Activated T-cell treated with anti-CD3 and anti-CD28 coated beads, Interleukin-2, amount 50 U/mL, for 4 hours (primary cell): Measurements from ENCODE around the gene GAPVD1. TPM values are rescaled to one million over a fixed set of nuclear protein-coding genes. Genes with fewer than 3 reads are reported as not detected.
A peak's percentile ranks its signal among the peaks of the same experiment; 100 is the strongest.

Experiments used
- ATAC-seq, 2 donors: fragments of 200-7000 bp; cut with Tn5 transposase; one replicate each; pipeline ENCODE4 v1.10.0; 2021
- DNase-seq: peaks from one replicate; pipeline ENCODE4 v3.0.0-alpha.2; 2020
- H3K27me3 Mint-ChIP-seq: one replicate; pipeline ENCODE4 v1.8.0; 2021; ENCODE audit warnings: low read depth, mixed read lengths
- H3K36me3 Mint-ChIP-seq: one replicate; pipeline ENCODE4 v1.8.0; 2022; ENCODE audit warnings: mixed read lengths; ENCODE audit not compliant: insufficient read depth
- H3K4me1 Mint-ChIP-seq: one replicate; pipeline ENCODE4 v1.8.0; 2021; ENCODE audit warnings: low read depth, mixed read lengths
- H3K4me3 Mint-ChIP-seq: one replicate; pipeline ENCODE4 v1.8.0; 2021; ENCODE audit warnings: mild to moderate bottlenecking, moderate library complexity, mixed read lengths
- H3K9me3 Mint-ChIP-seq: one replicate; pipeline ENCODE4 v1.8.0; 2021; ENCODE audit warnings: mixed read lengths
- total RNA-seq, 3 donors: library from RNA; stranded (reverse); gene quantifications; one replicate each; pipeline ENCODE4 v1.2.1, GENCODE V29; 2021

Gene GAPVD1
- total RNA-seq, 3 donors from 2014 or later, result 42.0 to 45.4 (median 45.1) TPM

- peaks cover 49% of the 10 kb centered on the region for H3K36me3 Mint-ChIP-seq
- no peak overlapping the region for H3K4me3 Mint-ChIP-seq
- ATAC-seq, result no peak
- H3K9me3 Mint-ChIP-seq, result no peaks in the 10 kb centered on the region
- DNase-seq, result no peak
- H3K4me1 Mint-ChIP-seq, result no peaks in the 10 kb centered on the region
- H3K27me3 Mint-ChIP-seq, result no peaks in the 10 kb centered on the region
These were observed 94.0 kb downstream of the GAPVD1 start for GRCh38 chr9:125355601-125356000.

GRCh38 chr9:125356032-125356431 is 94.4 kb downstream of the GAPVD1 start:
- no peaks in the 10 kb centered on the region for H3K27me3 Mint-ChIP-seq
- DNase-seq, result no peak
- peaks cover 46% of the 10 kb centered on the region for H3K36me3 Mint-ChIP-seq
- no peaks in the 10 kb centered on the region for H3K4me1 Mint-ChIP-seq
- no peaks in the 10 kb centered on the region for H3K9me3 Mint-ChIP-seq
- ATAC-seq, result no peak
- no peak overlapping the region for H3K4me3 Mint-ChIP-seq

- peaks cover 33% of the 10 kb centered on the region for H3K36me3 Mint-ChIP-seq
- no peak overlapping the region for H3K4me3 Mint-ChIP-seq
These were observed 97.4 kb downstream of the GAPVD1 start for GRCh38 chr9:125359011-125359410.

GRCh38 chr9:125360601-125361000 is 99.0 kb downstream of the GAPVD1 start:
- Mint-ChIP-seq H3K9me3 (no peaks in the 10 kb centered on the region), H3K27me3 (no peaks in the 10 kb centered on the region), H3K36me3 (peaks cover 37% of the 10 kb centered on the region), H3K4me3 (no peak overlapping the region), H3K4me1 (peaks cover 4% of the 10 kb centered on the region)
- ATAC-seq (no peak), DNase-seq (no peak)

More at GRCh38 chr9:125359011-125359410, 97.4 kb downstream of the GAPVD1 start:
- DNase-seq (no peak), ATAC-seq (no peak)
- H3K27me3 Mint-ChIP-seq, result no peaks in the 10 kb centered on the region
- peaks cover 4% of the 10 kb centered on the region for H3K4me1 Mint-ChIP-seq
- no peaks in the 10 kb centered on the region for H3K9me3 Mint-ChIP-seq

- no peak for DNase-seq
- Mint-ChIP-seq H3K4me3 (no peak overlapping the region), H3K9me3 (no peaks in the 10 kb centered on the region), H3K27me3 (no peaks in the 10 kb centered on the region), H3K36me3 (peaks cover 36% of the 10 kb centered on the region), H3K4me1 (peaks cover 4% of the 10 kb centered on the region)
- ATAC-seq, result no peak
These were observed 100.4 kb downstream of the GAPVD1 start for GRCh38 chr9:125361837-125362531.

- H3K4me3 Mint-ChIP-seq, result no peak overlapping the region
- H3K4me1 Mint-ChIP-seq, result peaks cover under 1% of the 10 kb centered on the region
- peaks cover 18% of the 10 kb centered on the region for H3K36me3 Mint-ChIP-seq
- no peaks in the 10 kb centered on the region for H3K27me3 Mint-ChIP-seq
- DNase-seq, result no peak
- H3K9me3 Mint-ChIP-seq, result no peaks in the 10 kb centered on the region
- ATAC-seq, result no peak
These were observed 105.0 kb downstream of the GAPVD1 start for GRCh38 chr9:125366676-125367075.

GRCh38 chr9:125370786-125371185 is 109.2 kb downstream of the GAPVD1 start:
- Mint-ChIP-seq H3K4me3 (no peak overlapping the region), H3K4me1 (peaks cover 9% of the 10 kb centered on the region), H3K27me3 (no peaks in the 10 kb centered on the region), H3K9me3 (no peaks in the 10 kb centered on the region), H3K36me3 (peaks cover 6% of the 10 kb centered on the region)
- ATAC-seq (no peak), DNase-seq (no peak)

- Mint-ChIP-seq H3K4me3 (no peak overlapping the region), H3K4me1 (peaks cover 9% of the 10 kb centered on the region), H3K27me3 (peaks cover 1% of the 10 kb centered on the region), H3K36me3 (no peaks in the 10 kb centered on the region), H3K9me3 (no peaks in the 10 kb centered on the region)
- ATAC-seq, result no peak
- DNase-seq, result no peak
These were observed 111.0 kb downstream of the GAPVD1 start for GRCh38 chr9:125372441-125373226.

GRCh38 chr9:125374443-125375309 is 113.0 kb downstream of the GAPVD1 start:
- H3K27me3 Mint-ChIP-seq, result peaks cover 6% of the 10 kb centered on the region
- peaks cover 9% of the 10 kb centered on the region for H3K4me1 Mint-ChIP-seq
- H3K4me3 Mint-ChIP-seq, result no peak overlapping the region
- H3K36me3 Mint-ChIP-seq, result no peaks in the 10 kb centered on the region
- ATAC-seq (peak; percentile 94), DNase-seq (peak; percentile 49)
- no peaks in the 10 kb centered on the region for H3K9me3 Mint-ChIP-seq

- DNase-seq (no peak), ATAC-seq (no peak)
- H3K27me3 Mint-ChIP-seq, result peaks cover 6% of the 10 kb centered on the region
- H3K9me3 Mint-ChIP-seq, result no peaks in the 10 kb centered on the region
- peaks cover 9% of the 10 kb centered on the region for H3K4me1 Mint-ChIP-seq
- no peaks in the 10 kb centered on the region for H3K36me3 Mint-ChIP-seq
- H3K4me3 Mint-ChIP-seq, result no peak overlapping the region
These were observed 114.2 kb downstream of the GAPVD1 start for GRCh38 chr9:125375820-125376219.

GRCh38 chr9:125376261-125377226 is 114.9 kb downstream of the GAPVD1 start:
- peaks cover 9% of the 10 kb centered on the region for H3K4me1 Mint-ChIP-seq
- H3K36me3 Mint-ChIP-seq, result no peaks in the 10 kb centered on the region
- no peak for ATAC-seq
- no peak overlapping the region for H3K4me3 Mint-ChIP-seq
- no peaks in the 10 kb centered on the region for H3K9me3 Mint-ChIP-seq
- no peak for DNase-seq
- peaks cover 6% of the 10 kb centered on the region for H3K27me3 Mint-ChIP-seq

- Mint-ChIP-seq H3K36me3 (no peaks in the 10 kb centered on the region), H3K4me3 (no peak overlapping the region), H3K27me3 (peaks cover 6% of the 10 kb centered on the region), H3K4me1 (peaks cover 9% of the 10 kb centered on the region), H3K9me3 (no peaks in the 10 kb centered on the region)
- no peak for ATAC-seq
- DNase-seq, result no peak
These were observed 116.1 kb downstream of the GAPVD1 start for GRCh38 chr9:125377584-125378250.

- Mint-ChIP-seq H3K27me3 (peaks cover 6% of the 10 kb centered on the region), H3K36me3 (no peaks in the 10 kb centered on the region), H3K4me1 (peaks cover 9% of the 10 kb centered on the region), H3K9me3 (no peaks in the 10 kb centered on the region), H3K4me3 (no peak overlapping the region)
- DNase-seq (no peak), ATAC-seq (no peak)
These were observed 117.2 kb downstream of the GAPVD1 start for GRCh38 chr9:125378778-125379177.
